NOMO-1 treated with dmso at 0.1 percent for 144 hours (cell line): ENCODE data around the gene RBMS3.
"Not testable (repeated sequence)": the region's sequence is repeated elsewhere in the genome, so short reads cannot be mapped to it uniquely, and the experiment has no call there.

Experiments
- DNase-seq: peaks from one replicate; lab custom pipeline; 2025; ENCODE audit not compliant: unreplicated experiment; lab: John Stamatoyannopoulos, UW

The RBMS3 gene

DNA sequence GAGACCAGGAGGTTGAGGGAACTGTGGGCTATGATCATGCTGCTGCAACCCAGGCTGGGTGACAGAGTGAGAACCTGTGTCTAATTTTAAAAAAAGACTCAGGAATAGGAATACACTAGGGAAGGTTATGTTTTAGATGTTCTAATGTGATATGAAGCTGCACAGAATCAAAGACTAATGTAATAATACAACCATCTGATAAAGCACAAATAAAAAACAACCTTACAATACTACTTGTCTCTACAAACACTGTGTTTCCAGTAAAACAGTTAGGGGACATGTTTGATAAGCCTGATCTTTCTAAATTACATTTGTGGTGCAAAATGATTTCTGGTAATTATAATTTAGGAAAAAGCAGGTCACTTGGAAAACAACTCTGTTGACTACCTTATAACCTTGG is 56.7 kb downstream of the RBMS3 start:
- no peak for DNase-seq

DNA sequence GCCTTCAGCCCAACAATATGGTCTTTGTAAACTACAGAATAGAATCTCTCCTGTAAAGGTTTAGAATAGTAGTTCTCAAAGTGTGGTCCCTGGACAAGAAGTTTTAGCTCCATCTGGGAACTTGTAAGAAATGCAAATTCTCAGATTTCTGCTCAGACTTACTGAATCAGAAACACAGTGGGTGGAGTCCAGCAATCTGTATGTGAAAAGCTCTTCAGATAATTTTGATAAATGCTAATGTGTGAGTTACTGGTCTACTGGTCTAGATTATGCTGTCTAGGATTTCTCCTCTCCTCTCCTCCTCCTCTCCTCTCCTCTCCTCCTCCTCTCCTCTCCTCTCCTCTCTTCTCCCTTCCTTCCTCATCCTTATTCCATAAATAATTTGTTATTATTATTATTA is 57.5 kb downstream of the RBMS3 start:
- DNase-seq: no peak

DNA sequence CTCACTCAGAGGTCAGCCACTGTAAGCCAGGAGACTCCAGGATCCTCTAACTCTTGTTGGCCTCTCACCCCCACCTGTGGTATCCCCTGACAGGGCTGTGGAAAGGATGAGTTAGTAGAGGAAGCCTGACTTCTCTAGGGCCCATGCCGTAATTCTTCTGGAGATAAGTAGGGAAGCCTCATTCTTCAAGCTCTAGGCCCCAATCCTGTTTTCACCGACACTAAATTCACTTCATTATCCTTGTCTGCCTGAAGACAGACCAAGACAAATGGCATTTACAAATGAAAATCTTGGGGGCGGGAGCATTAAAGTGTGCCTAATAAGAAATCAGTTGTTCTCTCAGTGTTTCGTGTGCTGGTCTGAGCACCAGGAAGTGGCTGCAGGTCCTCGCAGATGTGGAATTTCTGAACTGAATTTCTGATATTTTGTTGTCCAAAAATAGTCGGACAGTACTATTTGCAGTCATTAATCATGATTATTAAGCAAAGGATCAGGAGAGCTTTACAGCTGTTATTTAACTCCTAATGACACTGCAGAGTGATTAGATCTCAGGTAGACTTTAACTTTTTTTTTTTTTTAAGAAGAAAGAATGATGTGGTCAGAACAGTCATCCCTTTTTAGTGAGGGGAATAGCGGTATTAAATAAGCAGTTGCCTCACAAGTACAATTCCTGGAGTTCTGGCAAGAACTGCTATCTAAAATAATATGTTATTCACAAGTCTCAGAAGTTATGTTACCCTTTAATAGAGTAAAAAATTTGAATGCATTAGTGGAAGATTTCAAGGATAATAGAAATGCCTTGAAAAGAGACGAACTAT is 58.4 kb downstream of the RBMS3 start:
- DNase-seq: no peak

DNA sequence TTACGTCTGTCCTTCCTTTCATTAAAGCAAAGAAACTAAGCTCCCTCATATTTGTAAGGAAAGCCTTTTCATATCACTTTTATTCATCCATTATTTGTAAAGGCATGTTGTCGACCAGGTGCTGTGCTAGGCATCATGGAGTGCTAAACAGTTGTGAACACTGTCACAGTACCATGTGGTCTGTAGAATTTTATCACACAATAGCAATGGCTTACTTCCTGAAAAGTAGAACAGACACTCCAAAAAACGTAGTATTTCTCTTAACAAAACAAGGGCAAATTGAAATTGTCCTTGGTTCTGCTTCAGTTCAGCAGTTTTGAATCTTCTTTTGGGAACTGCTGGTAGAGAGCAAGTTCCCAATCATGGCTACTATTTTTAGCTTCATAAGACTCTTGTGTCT is 63.3 kb downstream of the RBMS3 start:
- DNase-seq: no peak

DNA sequence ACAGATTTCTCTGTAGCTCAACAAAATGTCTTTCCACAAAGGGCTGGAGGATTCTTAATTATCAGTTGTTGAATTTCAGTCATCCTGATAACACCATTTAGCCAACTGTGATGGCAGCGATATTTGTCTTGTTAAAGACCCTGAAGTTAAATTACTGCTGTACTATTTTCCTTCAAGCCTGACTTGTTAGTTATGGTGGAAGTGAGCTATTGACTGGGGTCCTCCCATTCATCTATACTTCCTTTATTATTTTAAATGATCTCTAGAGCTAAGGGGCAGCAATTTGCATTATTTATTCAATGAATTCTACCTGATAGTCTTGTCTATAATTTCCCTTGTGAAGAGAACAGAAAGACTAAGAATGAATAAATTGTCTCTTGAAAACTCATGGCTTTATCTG is 64.1 kb downstream of the RBMS3 start:
- no peak for DNase-seq

DNA sequence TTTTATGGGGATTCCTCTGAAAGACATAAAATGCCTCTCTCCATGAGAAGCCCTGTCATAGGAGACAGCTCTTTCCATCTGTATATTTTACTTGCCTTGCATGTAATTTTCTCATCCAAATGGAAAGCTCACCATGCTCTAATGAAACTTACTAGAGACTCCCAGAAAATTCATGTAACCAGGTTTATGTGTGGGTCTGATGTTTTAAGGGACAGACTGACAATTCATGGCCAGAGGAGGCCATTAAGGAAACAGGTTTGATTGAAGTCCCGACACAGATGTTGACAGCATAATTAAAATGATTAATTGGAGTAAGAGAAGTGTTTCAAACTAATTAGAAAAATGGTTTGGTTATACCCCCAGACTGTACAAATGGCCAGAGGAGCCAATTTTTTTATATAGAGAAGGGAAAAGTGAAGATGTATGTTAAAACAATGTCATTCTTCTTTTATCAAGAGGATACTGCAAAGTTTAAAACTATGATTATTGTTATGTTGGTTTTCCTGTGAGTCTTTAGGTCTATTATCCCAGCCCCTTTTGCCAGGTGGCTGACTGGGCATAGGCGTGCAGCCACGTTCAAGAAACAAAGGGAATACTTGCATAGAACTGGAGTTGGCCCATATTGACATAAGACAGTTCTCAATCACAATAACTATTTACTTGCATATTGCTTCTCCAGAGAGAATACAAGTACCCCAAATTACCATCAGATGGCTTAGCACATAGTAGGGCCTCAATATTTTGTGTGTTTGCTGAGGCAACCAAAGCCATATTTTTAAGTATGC is 64.8 kb downstream of the RBMS3 start:
- no peak for DNase-seq

DNA sequence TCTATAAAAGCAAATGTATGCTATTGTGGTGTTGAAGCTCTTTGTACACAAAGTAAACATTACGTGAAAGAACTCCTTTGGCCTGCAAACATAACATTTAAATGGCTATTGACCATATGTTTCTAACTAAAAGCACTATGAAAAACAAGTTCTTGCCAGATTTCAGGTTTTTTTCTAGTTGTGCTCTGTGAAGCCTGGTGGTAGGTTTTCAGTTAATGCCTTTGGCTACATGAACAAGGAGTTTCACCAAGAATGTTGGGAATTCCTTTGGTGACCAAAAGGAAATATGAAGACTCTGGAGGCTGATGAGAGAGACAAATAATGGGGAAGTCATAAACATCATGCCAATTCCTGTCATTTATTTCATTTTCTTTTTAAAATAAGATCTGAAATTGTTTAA is 66.0 kb downstream of the RBMS3 start:
- no peak for DNase-seq

DNA sequence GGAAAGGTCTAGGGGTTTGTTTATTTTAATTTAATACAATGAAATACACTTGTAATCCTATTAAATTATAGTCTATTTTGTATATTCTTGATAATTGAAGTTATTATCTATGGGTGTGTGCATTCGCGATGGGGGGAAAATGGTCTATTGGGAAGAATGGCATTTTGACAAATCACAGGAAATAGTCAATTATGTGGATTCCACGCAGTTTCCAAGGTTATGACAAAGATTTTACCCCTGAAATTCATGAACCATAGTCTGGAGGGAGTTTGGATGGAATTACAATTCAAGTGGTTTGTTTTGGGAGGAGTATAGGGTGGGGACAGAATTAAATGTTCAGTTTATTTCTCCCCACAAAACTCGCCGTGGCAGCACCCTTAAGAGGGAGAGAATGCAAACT is 66.5 kb downstream of the RBMS3 start:
- no peak for DNase-seq

DNA sequence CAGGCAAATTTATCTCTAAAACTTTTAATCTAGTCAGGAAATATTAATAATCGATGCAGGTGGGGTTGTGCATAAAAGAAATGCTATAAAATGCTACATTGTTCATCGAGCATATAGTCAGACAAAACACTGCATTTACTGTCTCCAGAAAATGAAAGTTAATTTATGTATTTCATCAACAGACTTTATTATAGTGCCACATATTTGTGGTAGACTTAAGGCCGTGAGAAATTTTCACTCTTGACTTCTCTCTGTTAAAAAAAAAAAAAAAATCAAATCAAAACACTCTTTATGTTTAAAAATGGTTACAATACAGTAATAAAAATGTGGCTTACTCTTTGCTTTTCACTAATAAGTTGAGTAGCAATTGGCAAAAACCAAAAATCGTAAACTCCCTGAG is 67.4 kb downstream of the RBMS3 start:
- no peak for DNase-seq

DNA sequence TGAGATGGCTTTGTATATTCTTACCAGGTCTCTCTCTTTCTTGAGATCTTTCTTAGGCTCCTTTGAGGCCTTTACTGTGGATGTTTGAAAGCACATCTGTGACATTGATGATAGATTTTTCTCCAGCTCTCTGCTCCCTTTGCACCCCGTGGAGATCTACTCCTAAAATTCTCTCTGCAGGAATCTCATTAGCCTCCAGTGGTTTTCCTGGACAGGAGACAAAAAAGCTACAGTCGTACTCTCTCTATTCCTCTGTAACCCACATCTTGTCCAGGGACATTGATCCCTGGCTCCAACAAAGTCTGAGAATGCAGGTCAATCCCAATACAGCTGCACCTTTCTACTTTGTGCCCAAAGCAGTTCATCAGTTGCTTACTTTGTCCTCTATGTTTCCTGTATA is 68.2 kb downstream of the RBMS3 start:
- no peak for DNase-seq

DNA sequence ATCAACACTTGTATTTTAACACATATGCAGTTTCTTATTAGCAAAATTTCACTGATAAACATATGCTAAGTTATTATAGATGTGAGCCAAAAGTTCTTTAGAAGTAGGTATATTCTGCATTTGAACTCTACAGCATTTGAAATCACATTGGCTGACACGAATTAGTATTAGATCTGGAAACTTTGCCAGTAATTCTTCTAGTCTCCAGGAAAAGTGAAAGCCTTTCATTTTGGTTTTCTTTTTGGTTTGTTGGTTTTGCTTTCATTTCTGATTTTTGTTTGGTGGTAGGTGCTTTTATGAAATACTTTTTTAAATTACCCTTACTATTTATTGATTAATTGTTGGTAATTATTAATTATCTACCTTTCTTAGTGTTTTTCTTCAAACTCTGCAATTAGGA is 72.9 kb downstream of the RBMS3 start:
- DNase-seq: no peak

DNA sequence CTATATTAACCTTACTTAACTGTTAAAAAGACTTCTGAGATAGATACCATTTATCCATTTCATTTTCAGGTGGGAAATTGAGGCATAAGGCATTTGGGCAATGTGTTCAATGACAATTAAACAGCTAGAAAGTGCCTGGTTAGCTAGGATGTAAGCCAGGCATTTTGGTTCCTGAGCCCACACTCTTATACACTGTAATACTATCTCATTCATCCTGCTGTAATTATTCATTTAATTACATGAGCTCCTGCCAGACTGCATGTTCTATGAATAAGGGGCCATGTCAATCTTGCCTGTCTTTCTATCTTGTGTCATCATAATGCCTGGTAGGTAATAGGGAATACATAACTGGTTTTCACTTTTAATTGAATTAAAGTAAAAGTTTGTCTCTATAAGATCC is 74.0 kb downstream of the RBMS3 start:
- no peak for DNase-seq

DNA sequence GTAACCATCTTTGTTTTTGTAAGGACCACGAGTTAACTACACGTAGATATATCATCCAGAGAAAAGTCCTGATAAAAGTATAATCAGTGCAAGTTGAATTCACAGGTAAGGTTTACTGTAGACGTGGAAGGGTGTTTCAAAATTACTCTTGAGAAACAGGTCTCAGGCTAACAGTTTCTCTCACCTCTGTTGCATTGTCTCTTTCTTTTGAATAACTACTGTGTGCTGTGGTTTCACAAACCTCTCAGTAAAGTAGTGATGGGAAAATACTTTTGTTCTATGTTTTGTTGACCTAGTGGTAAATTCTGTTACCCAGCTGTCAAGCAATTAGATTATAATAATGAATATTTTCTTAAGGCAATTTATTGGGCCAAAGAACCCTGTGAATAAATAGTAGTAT is 75.2 kb downstream of the RBMS3 start:
- DNase-seq: no peak

DNA sequence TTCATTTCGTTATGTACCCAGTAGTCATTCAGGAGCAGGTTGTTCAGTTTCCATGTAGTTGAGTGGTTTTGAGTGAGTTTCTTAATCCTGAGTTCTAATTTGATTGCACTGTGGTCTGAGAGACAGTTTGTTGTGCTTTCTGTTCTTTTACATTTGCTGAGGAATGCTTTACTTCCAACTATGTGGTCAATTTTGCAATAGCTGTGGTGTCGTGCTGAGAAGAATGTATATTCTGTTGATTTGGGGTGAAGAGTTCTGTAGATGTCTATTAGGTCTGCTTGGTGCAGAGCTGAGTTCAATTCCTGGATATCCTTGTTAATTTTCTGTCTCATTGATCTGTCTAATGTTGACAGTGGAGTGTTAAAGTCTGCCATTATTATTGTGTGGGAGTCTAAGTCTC is 79.4 kb downstream of the RBMS3 start:
- not testable (repeated sequence) for DNase-seq

DNA sequence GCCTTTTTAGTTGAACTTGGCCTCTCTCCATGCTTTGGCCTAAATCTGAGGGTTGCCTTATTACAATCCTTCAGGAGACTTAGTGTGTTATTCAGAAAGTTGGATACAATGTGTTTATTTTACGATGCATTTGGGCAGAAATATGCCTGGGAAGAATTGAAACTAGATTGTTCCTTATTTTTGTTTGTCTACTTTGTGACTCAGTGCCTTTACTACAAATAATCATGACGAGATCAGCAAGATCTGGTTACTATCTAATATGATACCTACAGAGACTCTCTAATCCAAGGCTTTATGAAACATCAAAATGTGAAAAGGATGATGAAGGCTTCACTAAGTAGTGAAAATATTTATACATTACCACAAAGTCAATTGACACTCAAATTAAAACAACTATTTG is 82.2 kb downstream of the RBMS3 start:
- DNase-seq: no peak

DNA sequence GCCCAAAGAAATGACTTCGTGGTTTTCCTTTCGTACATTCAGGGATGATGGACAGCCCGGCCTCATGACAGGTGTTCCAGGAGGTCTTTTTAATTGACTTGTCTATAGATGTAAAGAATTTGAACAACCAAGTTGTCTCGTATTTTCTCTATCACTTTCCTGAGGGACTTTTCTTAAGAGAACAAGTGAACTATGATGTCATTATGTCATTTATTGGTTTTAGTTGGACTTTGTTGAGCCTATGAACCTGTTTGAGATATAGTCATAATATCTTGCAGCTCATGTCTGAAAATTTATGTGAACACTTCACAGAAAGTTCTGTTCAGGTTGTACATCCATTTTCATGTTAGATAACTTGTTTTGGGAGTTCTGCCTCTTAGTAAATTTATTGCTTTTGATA is 89.2 kb downstream of the RBMS3 start:
- DNase-seq: no peak

DNA sequence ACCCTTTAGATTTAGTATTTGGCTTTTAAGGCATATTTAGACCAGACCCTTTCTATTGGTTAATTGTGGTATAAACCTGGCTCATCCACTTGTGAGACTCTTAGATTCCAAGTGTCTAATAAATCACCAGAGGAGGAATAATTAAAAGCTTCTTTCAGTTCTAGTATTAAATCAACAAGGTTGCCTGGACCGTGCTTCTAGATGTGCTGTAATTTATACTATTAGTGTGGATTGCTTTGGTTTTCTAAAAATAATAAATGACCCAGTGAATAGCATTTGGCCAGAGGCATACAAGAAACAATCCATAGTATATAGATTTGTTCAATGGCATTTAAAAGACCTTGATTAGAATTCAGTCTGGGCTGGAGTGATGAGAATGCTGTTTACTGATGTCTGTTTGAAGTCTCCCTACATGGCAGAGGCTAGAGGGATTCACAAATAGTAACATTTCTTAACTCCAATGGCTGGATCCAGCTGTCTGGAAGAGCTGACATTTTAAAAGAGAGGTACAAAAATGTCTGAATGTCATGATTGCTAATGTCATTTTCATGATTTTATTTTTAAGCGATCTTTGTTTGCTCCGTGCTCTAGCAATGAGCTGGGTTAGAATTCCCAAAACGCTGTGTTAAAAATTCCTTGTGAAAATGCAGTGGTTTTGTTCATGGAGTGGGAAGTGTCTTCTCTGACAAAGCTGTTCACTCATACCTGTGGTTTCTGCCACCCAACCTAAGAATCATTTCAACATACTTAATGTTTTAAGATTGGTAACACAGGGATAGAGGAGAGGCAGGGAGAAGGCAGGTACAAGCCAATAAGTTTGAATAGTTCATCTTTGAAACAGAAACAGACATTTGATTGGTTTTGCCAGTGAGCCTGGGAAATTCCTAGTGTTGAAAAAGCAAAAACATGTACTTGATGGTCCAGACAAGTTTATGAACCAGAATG is 89.9 kb downstream of the RBMS3 start:
- DNase-seq: no peak

DNA sequence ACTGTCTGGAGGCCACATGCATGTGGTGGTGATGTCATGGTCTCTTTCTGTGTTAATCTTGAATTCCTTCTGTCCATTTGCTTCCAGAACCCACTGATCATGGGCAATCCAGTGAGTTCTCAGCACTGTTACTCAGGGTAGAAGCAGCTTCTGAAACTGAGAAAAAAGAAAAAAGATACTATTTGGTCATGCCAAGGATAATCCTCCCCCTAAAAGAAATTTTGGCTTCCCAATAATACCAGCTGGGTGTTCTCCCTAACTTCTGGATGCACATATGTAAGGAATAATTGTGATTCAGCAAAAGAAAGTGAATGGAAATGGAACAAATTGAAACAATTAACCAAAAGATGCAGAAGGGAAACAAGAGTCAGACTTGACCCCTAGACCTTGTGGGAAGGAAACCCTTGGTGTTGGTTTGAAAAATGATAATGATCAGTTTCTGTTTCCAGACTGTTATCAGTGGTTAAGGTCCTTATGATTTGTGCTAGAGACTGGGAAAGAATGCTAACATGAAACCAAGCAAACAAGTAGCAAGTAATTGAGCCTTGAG is 92.3 kb downstream of the RBMS3 start:
- no peak for DNase-seq

DNA sequence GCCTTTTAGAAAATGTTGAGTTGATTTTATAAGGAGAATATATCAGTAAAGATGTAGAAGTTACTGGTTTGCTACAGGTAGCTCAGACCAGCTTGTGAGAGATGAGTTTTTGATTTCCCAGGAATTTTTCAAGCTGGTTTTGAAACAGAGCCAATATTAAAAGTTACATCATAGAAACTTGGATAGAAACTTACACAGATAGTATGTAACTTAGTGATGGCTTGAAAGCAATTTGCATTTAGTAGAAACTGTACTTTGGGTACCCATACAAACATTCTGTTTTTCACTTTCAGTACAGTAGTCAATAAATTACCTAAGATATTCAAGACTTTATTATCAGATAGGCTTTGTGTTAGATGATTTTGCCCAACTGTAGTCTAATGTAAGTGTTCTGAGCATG is 93.4 kb downstream of the RBMS3 start:
- no peak for DNase-seq

DNA sequence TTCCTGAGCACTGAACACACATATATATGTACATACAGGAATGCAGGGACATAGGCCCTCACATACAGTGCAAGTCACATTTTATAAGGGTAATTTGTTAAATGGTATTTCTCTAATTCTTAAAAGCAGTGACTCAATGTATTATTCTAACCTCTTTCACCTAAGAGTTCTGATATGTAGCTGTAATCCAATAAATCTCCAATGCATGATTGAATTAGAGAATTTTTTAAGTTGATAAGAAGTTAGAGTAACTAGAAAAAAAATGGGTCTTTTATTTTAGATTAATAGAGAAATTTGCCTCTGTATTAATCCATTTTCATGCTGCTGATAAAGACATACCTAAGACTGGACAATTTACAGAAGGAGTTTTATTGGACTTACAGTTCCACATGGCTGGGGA is 98.2 kb downstream of the RBMS3 start:
- no peak for DNase-seq

DNA sequence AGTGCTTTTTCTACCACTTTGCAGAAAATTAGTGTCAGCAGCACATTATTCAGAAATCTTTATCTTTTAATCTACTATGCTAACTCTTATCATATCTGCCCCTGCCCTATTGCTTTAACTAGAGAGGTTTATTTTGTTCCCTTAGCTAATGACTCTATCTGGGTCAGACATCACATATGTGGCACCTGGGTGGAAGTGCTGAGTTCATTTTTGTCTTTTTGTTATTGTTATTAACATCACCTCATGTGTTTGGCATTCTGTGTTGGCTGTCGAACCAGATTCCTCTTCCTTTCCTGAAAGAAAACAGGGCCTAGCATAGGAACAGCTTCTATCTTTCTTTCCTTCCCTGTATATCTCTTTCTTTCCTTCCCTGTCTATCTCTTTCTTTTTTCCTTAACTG is 100.7 kb downstream of the RBMS3 start:
- DNase-seq: no peak
